Neural progenitor cell (in vitro differentiated cells): ENCODE results near the gene MEIS2. TPM values are rescaled to one million over a fixed set of nuclear protein-coding genes. Genes with fewer than 3 reads are reported as not detected.

Source experiments
- DNase-seq: peaks from one replicate; pipeline ENCODE4 v3.0.0-alpha.2; 2016; ENCODE audit warnings: low spot score
- H2AFZ ChIP-seq: fragments of 200-600 bp; sonication (generic); replicated peaks from 2 replicates; pipeline ENCODE4 v1.6.1; 2016; ENCODE audit warnings: antibody characterized with exemption
- H3F3A ChIP-seq: fragments of 200-600 bp; sonication (generic); 2 replicates; pipeline ENCODE4 v1.6.1; 2016; ENCODE audit warnings: antibody characterized with exemption, low read depth
- H3K27ac ChIP-seq: fragments of 200-600 bp; sonication (generic); 2 replicates; pipeline ENCODE4 v1.5.1; 2016; ENCODE audit warnings: mild to moderate bottlenecking
- H3K27me3 ChIP-seq: fragments of 200-600 bp; sonication (generic); 2 replicates; pipeline ENCODE4 v1.6.1; 2016; ENCODE audit warnings: mild to moderate bottlenecking, moderate library complexity
- H3K36me3 ChIP-seq: fragments of 200-600 bp; sonication (generic); 2 replicates; pipeline ENCODE4 v1.5.1; 2016
- H3K4me1 ChIP-seq: fragments of 200-600 bp; sonication (generic); 2 replicates; pipeline ENCODE4 v1.6.1; 2016; ENCODE audit warnings: mixed run types
- H3K4me2 ChIP-seq: fragments of 200-600 bp; sonication (generic); 2 replicates; pipeline ENCODE4 v1.6.1; 2016
- H3K4me3 ChIP-seq: fragments of 200-600 bp; sonication (generic); 2 replicates; pipeline ENCODE4 v1.5.1; 2016
- H3K79me2 ChIP-seq: fragments of 200-600 bp; sonication (generic); 2 replicates; pipeline ENCODE4 v1.6.1; 2016; ENCODE audit warnings: low read depth
- H3K9ac ChIP-seq: fragments of 200-600 bp; sonication (generic); 2 replicates; pipeline ENCODE4 v1.6.1; 2016
- H3K9me3 ChIP-seq: fragments of 200-600 bp; sonication (generic); 2 replicates; pipeline ENCODE4 v1.5.1; 2016; ENCODE audit warnings: low read depth
- H4K20me1 ChIP-seq: fragments of 200-600 bp; sonication (generic); 2 replicates; pipeline ENCODE4 v1.6.1; 2016; ENCODE audit warnings: low read depth
- H3K27ac Mint-ChIP-seq: 3 replicates; pipeline ENCODE4 v1.8.0; 2021; ENCODE audit warnings: mixed read lengths
- H3K27me3 Mint-ChIP-seq: 2 replicates; pipeline ENCODE4 v1.8.0; 2022; ENCODE audit warnings: low read depth, mild to moderate bottlenecking, inconsistent platforms, moderate library complexity, mixed read lengths; ENCODE audit not compliant: insufficient read depth
- H3K36me3 Mint-ChIP-seq: 3 replicates; pipeline ENCODE4 v1.8.0; 2021; ENCODE audit warnings: mixed read lengths
- H3K4me1 Mint-ChIP-seq: 3 replicates; pipeline ENCODE4 v1.8.0; 2021; ENCODE audit warnings: mixed read lengths
- H3K4me3 Mint-ChIP-seq: 3 replicates; pipeline ENCODE4 v1.8.0; 2021; ENCODE audit warnings: mild to moderate bottlenecking, moderate library complexity, mixed read lengths
- H3K9me3 Mint-ChIP-seq: 3 replicates; pipeline ENCODE4 v1.8.0; 2020; ENCODE audit warnings: mixed read lengths
- CTCF ChIP-seq: fragments of 200-600 bp; sonication (generic); IDR thresholded peaks from 2 replicates; pipeline ENCODE4 v1.5.1; 2017; ENCODE audit warnings: antibody characterized with exemption, mild to moderate bottlenecking
- EZH2 ChIP-seq: fragments of 200-600 bp; sonication (generic); IDR thresholded peaks from 2 replicates; pipeline ENCODE4 v1.6.1; 2017; ENCODE audit warnings: antibody characterized with exemption, mild to moderate bottlenecking, moderate library complexity
- EZH2phosphoT487 ChIP-seq: fragments of 200-600 bp; sonication (generic); IDR thresholded peaks from 2 replicates; pipeline ENCODE4 v1.6.1; 2017; ENCODE audit warnings: antibody characterized with exemption
- total RNA-seq: library from RNA; depleted of rRNA; stranded (reverse); fragments of >200 nt; gene quantifications from 2 replicates; pipeline ENCODE4 v1.2.3, GENCODE V29; 2015; ENCODE audit warnings: low replicate concordance

MEIS2 gene
- total RNA-seq, 1 donor from 2014 or later, result 18.3 TPM

GRCh38 chr15:37135225-37135624, 34.9 kb upstream of the MEIS2 start:
- DNase-seq, result peak; percentile 20
- H3K9me3 ChIP-seq, result no peaks in the 10 kb centered on the region
- no peaks in the 10 kb centered on the region for H4K20me1 ChIP-seq

GRCh38 chr15:37134699-37135131, 34.4 kb upstream of the MEIS2 start:
- H3K27me3 Mint-ChIP-seq, result no peaks in the 10 kb centered on the region

More at GRCh38 chr15:37135225-37135624, 34.9 kb upstream of the MEIS2 start:
- peaks cover 15% of the 10 kb centered on the region for H3K4me1 ChIP-seq
- H3K4me2 ChIP-seq, result no peak overlapping the region
- TF ChIP-seq EZH2phosphoT487 (no peak), CTCF (peak; percentile 50), EZH2 (no peak)
- Mint-ChIP-seq H3K9me3 (no peaks in the 10 kb centered on the region), H3K36me3 (no peaks in the 10 kb centered on the region), H3K4me1 (no peaks in the 10 kb centered on the region), H3K27me3 (peaks cover 4% of the 10 kb centered on the region), H3K4me3 (no peak overlapping the region), H3K27ac (no peak overlapping the region)
- no peaks in the 10 kb centered on the region for H3F3A ChIP-seq
- no peaks in the 10 kb centered on the region for H3K36me3 ChIP-seq
- no peak overlapping the region for H3K27ac ChIP-seq
- H3K27me3 ChIP-seq, result no peaks in the 10 kb centered on the region
- H3K4me3 ChIP-seq, result no peak overlapping the region
- H3K79me2 ChIP-seq, result no peaks in the 10 kb centered on the region
- no peak overlapping the region for H3K9ac ChIP-seq
- no peak overlapping the region for H2AFZ ChIP-seq

GRCh38 chr15:37134244-37134643, 33.9 kb upstream of the MEIS2 start:
- Histone ChIP-seq H3K79me2 (no peaks in the 10 kb centered on the region), H3K4me3 (no peak overlapping the region), H2AFZ (no peak overlapping the region), H3K9me3 (no peaks in the 10 kb centered on the region), H3K9ac (no peak overlapping the region), H3K4me1 (peaks cover 15% of the 10 kb centered on the region), H3K27me3 (no peaks in the 10 kb centered on the region), H4K20me1 (no peaks in the 10 kb centered on the region), H3K4me2 (no peak overlapping the region), H3K36me3 (no peaks in the 10 kb centered on the region), H3F3A (no peaks in the 10 kb centered on the region), H3K27ac (no peak overlapping the region)
- Mint-ChIP-seq H3K36me3 (no peaks in the 10 kb centered on the region), H3K27me3 (no peaks in the 10 kb centered on the region), H3K4me1 (no peaks in the 10 kb centered on the region), H3K27ac (no peak overlapping the region), H3K9me3 (no peaks in the 10 kb centered on the region), H3K4me3 (no peak overlapping the region)
- TF ChIP-seq EZH2 (no peak), CTCF (no peak), EZH2phosphoT487 (no peak)
- no peak for DNase-seq

More at GRCh38 chr15:37134699-37135131, 34.4 kb upstream of the MEIS2 start:
- Mint-ChIP-seq H3K36me3 (no peaks in the 10 kb centered on the region), H3K4me1 (no peaks in the 10 kb centered on the region), H3K9me3 (no peaks in the 10 kb centered on the region), H3K27ac (no peak overlapping the region), H3K4me3 (no peak overlapping the region)
- no peak overlapping the region for H2AFZ ChIP-seq
- H3F3A ChIP-seq, result no peaks in the 10 kb centered on the region
- H3K79me2 ChIP-seq, result no peaks in the 10 kb centered on the region
- H3K9ac ChIP-seq, result no peak overlapping the region
- H3K27ac ChIP-seq, result no peak overlapping the region
- H3K4me2 ChIP-seq, result no peak overlapping the region
- H3K36me3 ChIP-seq, result no peaks in the 10 kb centered on the region
- DNase-seq, result peak; percentile 49
- H3K9me3 ChIP-seq, result no peaks in the 10 kb centered on the region
- H3K4me1 ChIP-seq, result peaks cover 15% of the 10 kb centered on the region
- H4K20me1 ChIP-seq, result no peaks in the 10 kb centered on the region
- H3K4me3 ChIP-seq, result no peak overlapping the region
- TF ChIP-seq EZH2phosphoT487, result no peak
- TF ChIP-seq EZH2, result no peak
- peak; percentile 75 for TF ChIP-seq CTCF
- no peaks in the 10 kb centered on the region for H3K27me3 ChIP-seq
